ENCODE results near the gene RGS14. TPM values are rescaled to one million over a fixed set of nuclear protein-coding genes. Genes with fewer than 3 reads are reported as not detected.

Gene RGS14
- polyA plus RNA-seq, 1 experiment, result 2.6 TPM

DNA sequence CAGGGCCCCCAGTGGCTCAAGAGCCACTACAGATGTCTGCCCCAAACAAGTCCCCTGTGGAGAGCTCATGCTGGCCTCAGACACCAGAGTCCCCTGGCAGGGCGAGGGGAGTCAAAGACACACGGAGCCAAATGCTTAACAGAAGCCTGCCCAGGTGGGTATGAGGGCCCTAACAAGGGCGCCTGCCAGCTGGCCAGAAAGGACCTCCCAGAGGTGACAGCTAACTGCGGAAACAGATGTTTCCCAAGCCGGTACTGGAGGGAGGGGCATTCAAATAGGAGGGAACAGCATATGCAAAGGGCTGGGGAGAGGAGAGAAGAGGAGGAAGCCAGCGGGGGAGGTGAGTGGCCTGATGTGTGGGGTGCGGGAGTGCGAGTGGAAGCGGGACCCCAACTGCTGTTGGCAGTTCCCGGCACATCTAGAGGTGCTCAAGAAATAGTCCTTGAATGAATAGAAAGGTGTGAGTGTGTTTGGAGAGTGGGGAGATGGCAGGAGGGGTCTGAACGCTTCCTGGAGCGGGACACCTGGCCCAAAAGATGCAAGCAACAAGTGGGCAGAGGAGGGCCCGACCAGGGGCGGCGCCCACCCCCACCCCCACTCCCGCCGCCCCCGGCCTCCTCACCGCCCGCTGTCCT is 46.9 kb upstream of the RGS14 start:
- Histone ChIP-seq H3K27ac (ENCODE audit: low read depth, low read length) (no peak overlapping the region), H3K27me3 (ENCODE audit: control insufficient read depth, insufficient read depth, low read length) (no peaks in the 10 kb centered on the region), H3K4me3 (ENCODE audit: low read depth, low read length) (peak overlapping the region; percentile 68), H3K9me3 (ENCODE audit: control insufficient read depth, insufficient read depth, low read length) (no peaks in the 10 kb centered on the region; the same call in 1 of the 2 replicates)
- CTCF ChIA-PET, result interaction anchor here (0.9 to 2.8 kb wide), 18 partner anchors 8 to 197 kb away, joined by 3 to 35 read pairs (median 6); partner anchors contain the start of gene LMAN2
- POLR2A ChIA-PET, result no interaction called here
- DNase-seq (ENCODE audit: low read depth, low spot score), result no peak
- TF ChIP-seq, protein P1, sequence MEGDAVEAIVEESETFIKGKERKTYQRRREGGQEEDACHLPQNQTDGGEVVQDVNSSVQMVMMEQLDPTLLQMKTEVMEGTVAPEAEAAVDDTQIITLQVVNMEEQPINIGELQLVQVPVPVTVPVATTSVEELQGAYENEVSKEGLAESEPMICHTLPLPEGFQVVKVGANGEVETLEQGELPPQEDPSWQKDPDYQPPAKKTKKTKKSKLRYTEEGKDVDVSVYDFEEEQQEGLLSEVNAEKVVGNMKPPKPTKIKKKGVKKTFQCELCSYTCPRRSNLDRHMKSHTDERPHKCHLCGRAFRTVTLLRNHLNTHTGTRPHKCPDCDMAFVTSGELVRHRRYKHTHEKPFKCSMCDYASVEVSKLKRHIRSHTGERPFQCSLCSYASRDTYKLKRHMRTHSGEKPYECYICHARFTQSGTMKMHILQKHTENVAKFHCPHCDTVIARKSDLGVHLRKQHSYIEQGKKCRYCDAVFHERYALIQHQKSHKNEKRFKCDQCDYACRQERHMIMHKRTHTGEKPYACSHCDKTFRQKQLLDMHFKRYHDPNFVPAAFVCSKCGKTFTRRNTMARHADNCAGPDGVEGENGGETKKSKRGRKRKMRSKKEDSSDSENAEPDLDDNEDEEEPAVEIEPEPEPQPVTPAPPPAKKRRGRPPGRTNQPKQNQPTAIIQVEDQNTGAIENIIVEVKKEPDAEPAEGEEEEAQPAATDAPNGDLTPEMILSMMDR (IDR thresholded peaks at IDR 0.05; ENCODE audit: low read depth, low read length), result no peak

- H3K27ac ChIP-seq (ENCODE audit: low read depth, low read length), result no peak overlapping the region
These were observed 46.4 kb upstream of the RGS14 start for GRCh38 chr5:177311392-177311722.

DNA sequence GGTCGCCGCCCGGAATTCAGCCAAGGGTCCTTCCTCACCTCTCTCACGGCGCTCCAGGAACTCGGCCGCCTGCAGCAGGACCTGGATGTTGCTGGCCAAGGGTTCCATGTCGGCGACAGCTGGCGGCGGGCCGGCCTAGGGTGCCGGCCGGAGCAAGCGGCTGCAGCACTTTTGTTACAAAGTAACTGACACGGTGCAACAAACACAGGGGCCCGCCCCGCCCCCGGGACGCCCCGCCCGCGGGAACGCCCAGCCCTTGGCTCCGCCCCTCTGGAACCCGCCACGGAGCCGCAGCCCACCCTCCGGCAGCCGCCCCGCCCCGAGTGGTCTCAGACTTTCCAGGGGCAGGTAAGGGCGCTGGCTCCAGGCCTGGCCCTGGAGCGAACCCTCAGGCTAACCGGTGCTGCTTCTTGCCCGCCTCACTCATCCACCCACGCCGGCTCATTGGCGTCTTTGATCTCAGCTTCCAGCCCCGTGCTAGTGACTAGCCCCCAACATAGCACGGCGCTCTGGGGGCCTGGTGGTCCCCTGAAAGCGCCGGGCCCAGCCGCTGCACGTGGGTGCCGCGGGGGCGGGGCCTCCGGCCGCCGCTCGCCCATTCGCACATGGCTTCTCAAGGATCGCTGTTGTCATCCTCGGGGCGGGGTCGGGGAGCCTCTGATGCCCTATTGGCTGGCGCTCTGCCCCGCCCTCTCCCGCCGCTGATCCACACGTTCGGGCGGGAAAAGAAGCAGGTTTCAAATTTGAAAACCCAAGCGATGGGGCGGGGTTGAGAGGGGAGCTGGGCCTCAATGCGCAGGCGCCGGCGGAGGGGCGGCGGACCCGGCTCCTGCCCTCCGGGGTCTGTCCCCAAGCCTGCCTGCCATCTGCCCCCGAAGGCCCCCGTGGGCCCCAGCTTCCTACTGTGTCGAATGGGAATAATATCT is 45.7 kb upstream of the RGS14 start, which contains the start of gene MXD3:
TSS of gene MXD3 (minus strand) at position 176 of the 926 bp plus-strand sequence. CDS start at position 108, 68 bp downstream.
- TF ChIP-seq, protein P1 (IDR thresholded peaks at IDR 0.05; ENCODE audit: low read depth, low read length), result no peak
- peak; percentile 77 for DNase-seq (ENCODE audit: low read depth, low spot score)
- POLR2A ChIA-PET, result interaction anchor here (0.6 to 1.3 kb wide), 5 partner anchors 8 to 186 kb away, joined by 3 to 7 read pairs (median 3); partner anchors contain the start of genes LMAN2, PDLIM7, PRELID1 and RAB24
- H3K4me3 ChIP-seq (ENCODE audit: low read depth, low read length), result peak within 1 kb of the TSS; percentile 68
- CTCF ChIA-PET, result no interaction called here
- H3K27ac ChIP-seq (ENCODE audit: low read depth, low read length), result peak within 1 kb of the TSS; percentile 78
- no peaks in the 10 kb centered on the region for H3K27me3 ChIP-seq (ENCODE audit: control insufficient read depth, insufficient read depth, low read length)
- H3K9me3 ChIP-seq (ENCODE audit: control insufficient read depth, insufficient read depth, low read length), result no peaks in the 10 kb centered on the region; the same call in 1 of the 2 replicates

More at GRCh38 chr5:177311392-177311722, 46.4 kb upstream of the RGS14 start:
- DNase-seq (ENCODE audit: low read depth, low spot score), result no peak
- POLR2A ChIA-PET, result no interaction called here
- TF ChIP-seq, protein P1 (IDR thresholded peaks at IDR 0.05; ENCODE audit: low read depth, low read length), result no peak
- CTCF ChIA-PET, result interaction anchor here (2.5 kb wide), 1 partner anchor 11 kb away, joined by 22 read pairs; no protein-coding TSS in a partner anchor
- Histone ChIP-seq H3K27me3 (ENCODE audit: control insufficient read depth, insufficient read depth, low read length) (no peaks in the 10 kb centered on the region), H3K9me3 (ENCODE audit: control insufficient read depth, insufficient read depth, low read length) (no peaks in the 10 kb centered on the region; the same call in 1 of the 2 replicates), H3K4me3 (ENCODE audit: low read depth, low read length) (peak overlapping the region; percentile 68)

- POLR2A ChIA-PET, result interaction anchor here (0.6 to 1.3 kb wide), 5 partner anchors 9 to 185 kb away, joined by 3 to 7 read pairs (median 3); partner anchors contain the start of genes LMAN2, PDLIM7, PRELID1 and RAB24
- Histone ChIP-seq H3K4me3 (ENCODE audit: low read depth, low read length) (peak overlapping the region; percentile 33), H3K9me3 (ENCODE audit: control insufficient read depth, insufficient read depth, low read length) (no peaks in the 10 kb centered on the region; the same call in 1 of the 2 replicates), H3K27ac (ENCODE audit: low read depth, low read length) (no peak overlapping the region), H3K27me3 (ENCODE audit: control insufficient read depth, insufficient read depth, low read length) (no peaks in the 10 kb centered on the region)
- DNase-seq (ENCODE audit: low read depth, low spot score), result no peak
- TF ChIP-seq, protein P1 (IDR thresholded peaks at IDR 0.05; ENCODE audit: low read depth, low read length), result no peak
- CTCF ChIA-PET, result no interaction called here
These were observed 45.0 kb upstream of the RGS14 start for GRCh38 chr5:177312649-177313181.
